PC-9 (cell line): Measurements from ENCODE around the gene MTR.

Experiments
- CTCF ChIP-seq: fragments of 200-600 bp; sonication (generic); conservative IDR thresholded peaks from 2 replicates; pipeline ENCODE4 v1.6.1; 2017; ENCODE audit warnings: mixed run types, antibody characterized with exemption, mild to moderate bottlenecking, moderate library complexity
- EZH2 ChIP-seq: fragments of 200-600 bp; sonication (generic); IDR thresholded peaks from 2 replicates; pipeline ENCODE4 v1.8.0; 2017; ENCODE audit warnings: antibody characterized with exemption, low read depth

- TF ChIP-seq CTCF (no peak), EZH2 (no peak)
These were observed 143.7 kb downstream of the MTR start for GRCh38 chr1:236938760-236939159.
